AG04449 (cell line): ENCODE data around the gene DMPK.
"Not testable (repeated sequence)": the region's sequence is repeated elsewhere in the genome, so short reads cannot be mapped to it uniquely, and the experiment has no call there.

Source experiments
- CTCF ChIA-PET: fragments of 350-600 bp; formaldehyde crosslinking; extraction: SDS; loops from one replicate; lab custom pipeline; 2021; ENCODE audit warnings: antibody characterized with exemption; lab: Yijun Ruan, JAX
- POLR2A ChIA-PET: fragments of 400-600, 350-600 bp; formaldehyde crosslinking; extraction: SDS; loops from one replicate; lab custom pipeline; 2020; ENCODE audit warnings: antibody characterized with exemption, inconsistent platforms; lab: Yijun Ruan, JAX
- DNase-seq: peaks from one replicate; pipeline ENCODE4 v3.0.0-alpha.2; 2010; ENCODE audit warnings: low read depth, low spot score
- H3K4me3 ChIP-seq: 2 replicates; pipeline ENCODE4 v1.5.1; 2011; ENCODE audit warnings: low read depth, mild to moderate bottlenecking, control low read depth, low read length
- TF ChIP-seq, protein P1 (sequence below): IDR thresholded peaks from one replicate; pipeline ENCODE4 v1.5.1; 2011; ENCODE audit warnings: mild to moderate bottlenecking, moderate library complexity, low read length, control low read depth, inconsistent platforms; ENCODE audit not compliant: insufficient read depth; ENCODE audit errors: missing control alignments

The DMPK gene

DNA sequence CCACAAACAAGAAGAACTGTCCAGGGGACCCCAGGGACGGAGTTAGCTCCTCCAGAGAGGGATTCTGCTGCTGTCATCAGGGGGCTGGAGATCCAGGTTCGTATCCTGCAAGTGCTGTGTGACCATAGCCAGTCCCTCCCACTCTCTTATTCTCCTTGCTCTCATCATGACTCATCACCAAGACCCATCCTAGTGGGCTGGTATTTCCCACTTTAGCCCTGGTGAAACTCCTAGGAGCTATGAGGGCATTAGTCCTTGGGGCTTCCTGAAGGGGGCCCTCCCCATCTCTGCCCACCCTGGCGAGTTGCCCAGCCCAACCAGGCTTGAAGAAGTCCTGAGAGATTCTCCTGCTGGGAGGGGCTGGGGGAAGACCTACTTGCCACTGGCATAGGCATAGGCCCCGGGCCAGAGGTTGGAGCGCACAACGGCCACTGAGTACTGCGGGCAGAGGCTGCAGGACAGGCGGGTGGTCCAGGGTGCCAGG lies 17.8 kb upstream of the DMPK start:
- DNase-seq: peak; percentile 10
- CTCF ChIA-PET: interaction anchor here (0.9 to 11.8 kb wide), 21 partner anchors 9 to 285 kb away, joined by 3 to 170 read pairs (median 6); partner anchors contain the start of genes DMPK, FBXO46, QPCTL and RSPH6A
- TF ChIP-seq, protein P1, sequence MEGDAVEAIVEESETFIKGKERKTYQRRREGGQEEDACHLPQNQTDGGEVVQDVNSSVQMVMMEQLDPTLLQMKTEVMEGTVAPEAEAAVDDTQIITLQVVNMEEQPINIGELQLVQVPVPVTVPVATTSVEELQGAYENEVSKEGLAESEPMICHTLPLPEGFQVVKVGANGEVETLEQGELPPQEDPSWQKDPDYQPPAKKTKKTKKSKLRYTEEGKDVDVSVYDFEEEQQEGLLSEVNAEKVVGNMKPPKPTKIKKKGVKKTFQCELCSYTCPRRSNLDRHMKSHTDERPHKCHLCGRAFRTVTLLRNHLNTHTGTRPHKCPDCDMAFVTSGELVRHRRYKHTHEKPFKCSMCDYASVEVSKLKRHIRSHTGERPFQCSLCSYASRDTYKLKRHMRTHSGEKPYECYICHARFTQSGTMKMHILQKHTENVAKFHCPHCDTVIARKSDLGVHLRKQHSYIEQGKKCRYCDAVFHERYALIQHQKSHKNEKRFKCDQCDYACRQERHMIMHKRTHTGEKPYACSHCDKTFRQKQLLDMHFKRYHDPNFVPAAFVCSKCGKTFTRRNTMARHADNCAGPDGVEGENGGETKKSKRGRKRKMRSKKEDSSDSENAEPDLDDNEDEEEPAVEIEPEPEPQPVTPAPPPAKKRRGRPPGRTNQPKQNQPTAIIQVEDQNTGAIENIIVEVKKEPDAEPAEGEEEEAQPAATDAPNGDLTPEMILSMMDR: no peak
- POLR2A ChIA-PET: interaction anchor here (0.9 to 2.4 kb wide), 2 partner anchors 28 to 30 kb away, joined by 3 to 31 read pairs; partner anchors contain the start of gene SIX5
- no peak overlapping the region for H3K4me3 ChIP-seq

DNA sequence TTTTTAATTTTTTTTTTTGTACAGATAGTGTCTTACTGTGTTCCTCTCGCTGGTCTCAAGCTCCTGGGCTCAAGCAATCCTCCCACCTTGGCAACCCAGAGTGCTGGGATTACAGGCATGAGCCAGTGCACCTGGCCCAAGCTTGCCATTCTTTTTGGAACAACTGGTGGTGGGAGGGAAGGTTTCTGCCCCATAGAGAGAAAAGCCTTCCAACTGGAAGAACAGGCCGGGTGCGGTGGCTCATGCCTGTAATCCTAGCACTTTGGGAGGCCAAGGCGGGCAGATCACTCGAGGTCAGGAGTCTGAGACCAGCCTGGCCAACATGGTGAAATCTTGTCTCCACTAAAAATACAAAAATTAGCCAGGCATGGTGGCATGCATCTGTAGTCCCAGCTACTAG lies 17.3 kb upstream of the DMPK start:
- not testable (repeated sequence) for H3K4me3 ChIP-seq, DNase-seq
- CTCF ChIA-PET: interaction anchor here (0.7 to 11.8 kb wide), 31 partner anchors 9 to 284 kb away, joined by 3 to 170 read pairs (median 5); partner anchors contain the start of genes DMPK, FBXO46, IRF2BP1 and MYPOP
- POLR2A ChIA-PET: interaction anchor here (0.9 to 2.4 kb wide), 4 partner anchors 17 to 64 kb away, joined by 3 to 31 read pairs (median 5); partner anchors contain the start of genes DMPK, SIX5 and SYMPK

DNA sequence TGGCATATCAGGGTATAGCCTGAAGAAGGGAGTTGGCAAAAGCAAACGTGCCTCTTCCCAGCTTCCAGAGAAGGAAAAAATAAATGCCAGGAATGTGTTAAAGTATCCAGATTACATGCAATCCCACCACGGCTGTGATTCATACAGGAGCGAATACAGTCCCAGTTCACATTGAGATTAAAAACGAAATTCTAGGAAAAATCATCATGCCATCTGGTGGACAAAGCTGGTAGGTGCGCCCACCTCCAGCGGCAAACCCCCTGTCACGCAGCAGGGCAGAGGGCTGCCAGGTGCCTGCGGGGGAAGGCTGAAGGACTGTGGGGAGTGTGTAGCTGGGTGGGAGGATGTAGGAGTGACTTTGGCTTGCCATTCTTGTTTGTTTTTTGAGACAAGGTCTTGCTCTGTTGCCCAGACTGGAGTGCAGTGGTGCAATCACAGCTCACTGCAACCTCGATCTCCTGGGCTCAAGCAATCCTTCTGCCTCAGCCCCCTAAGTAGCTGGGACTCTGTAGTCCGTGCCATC lies 16.8 kb upstream of the DMPK start:
- ChIA-PET POLR2A (interaction anchor here (0.7 to 2.4 kb wide), 5 partner anchors 17 to 64 kb away, joined by 3 to 31 read pairs (median 4); partner anchors contain the start of genes DMPK, SIX5 and SYMPK), CTCF (interaction anchor here (0.7 to 11.8 kb wide), 28 partner anchors 9 to 284 kb away, joined by 3 to 170 read pairs (median 5); partner anchors contain the start of genes DMPK, FBXO46, IRF2BP1 and MYPOP)
- TF ChIP-seq, protein P1: peak; percentile 76
- no peak overlapping the region for H3K4me3 ChIP-seq
- DNase-seq: peak; percentile 54

DNA sequence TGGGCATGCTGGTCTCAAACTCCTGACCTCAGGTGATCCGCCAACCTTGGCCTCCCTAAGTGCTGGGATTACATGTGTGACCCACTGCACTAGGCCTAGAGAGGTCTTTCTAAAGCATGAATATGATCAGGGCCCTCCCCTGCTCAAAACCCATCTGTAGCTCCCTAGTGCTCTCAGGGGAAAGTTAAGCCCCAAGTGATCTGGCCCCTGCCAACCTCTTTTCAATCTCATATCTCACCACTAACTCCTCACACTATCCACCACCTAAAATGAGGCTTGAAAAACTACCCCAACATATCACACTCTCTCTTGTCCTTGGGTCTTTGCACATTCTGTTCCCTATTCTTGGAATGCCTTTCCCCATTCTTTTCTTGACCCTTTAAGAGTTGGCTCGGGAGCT lies 12.3 kb upstream of the DMPK start:
- H3K4me3 ChIP-seq: no peak overlapping the region
- ChIA-PET CTCF (interaction anchor here (0.9 to 4.8 kb wide), 4 partner anchors 12 to 26 kb away, joined by 3 to 36 read pairs (median 6); partner anchors contain the start of gene SIX5), POLR2A (no interaction called here)
- DNase-seq: no peak
- TF ChIP-seq, protein P1: no peak

DNA sequence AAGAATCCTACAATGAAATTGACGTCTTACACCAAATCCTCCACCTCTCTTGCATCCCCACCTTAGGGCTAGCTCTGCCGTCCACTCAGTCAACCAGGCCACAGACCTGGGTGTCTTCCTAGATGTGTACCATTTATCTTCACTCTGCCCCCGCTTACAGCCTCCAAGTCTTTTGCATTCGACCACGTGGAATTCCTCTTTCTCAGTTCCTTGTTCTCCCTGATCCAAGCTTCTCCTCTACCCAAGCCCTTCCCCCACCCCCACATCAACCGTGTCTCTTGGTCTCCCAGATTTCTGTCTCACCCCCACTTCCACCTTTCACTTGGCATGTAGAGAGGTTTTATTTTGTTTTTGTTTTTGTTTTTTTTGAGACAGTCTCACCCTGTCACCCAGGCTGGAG lies 11.6 kb upstream of the DMPK start:
- ChIA-PET POLR2A (interaction anchor here (1.9 kb wide), 1 partner anchor 11 kb away, joined by 12 read pairs; the partner anchor contains the start of gene DMPK), CTCF (interaction anchor here (1.5 to 4.8 kb wide), 3 partner anchors 11 to 24 kb away, joined by 7 to 36 read pairs (median 17); partner anchors contain the start of genes DMPK and SIX5)
- TF ChIP-seq, protein P1: no peak
- no peak for DNase-seq
- no peak overlapping the region for H3K4me3 ChIP-seq

DNA sequence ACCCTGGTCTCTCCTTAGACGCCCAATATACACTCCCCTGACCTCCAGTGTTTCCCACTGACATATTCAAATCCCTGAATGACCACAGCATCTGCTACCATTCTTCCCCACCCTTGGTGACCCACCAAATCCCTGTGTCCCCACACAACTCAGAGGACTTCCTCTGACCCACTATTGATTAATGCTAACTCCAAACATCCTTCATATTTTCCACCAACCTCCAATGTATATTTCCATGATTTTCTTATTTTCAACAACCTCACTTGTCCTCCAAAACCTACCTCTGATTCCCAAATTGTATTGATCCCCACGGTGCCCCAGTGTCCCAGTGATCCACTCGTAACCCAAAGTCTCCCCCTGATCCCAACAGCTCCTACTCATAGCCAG lies 10.9 kb upstream of the DMPK start:
- ChIA-PET POLR2A (interaction anchor here (0.6 to 1.9 kb wide), 5 partner anchors 10 to 38 kb away, joined by 3 to 22 read pairs (median 4); partner anchors contain the start of genes DMPK and SIX5), CTCF (interaction anchor here (1.0 to 4.8 kb wide), 4 partner anchors 9 to 24 kb away, joined by 3 to 36 read pairs (median 12); partner anchors contain the start of genes DMPK and SIX5)
- TF ChIP-seq, protein P1: no peak
- DNase-seq: no peak
- H3K4me3 ChIP-seq: peak overlapping the region; percentile 42
